HG02798 (cell line): ENCODE data around the gene MATN4.

Experiments used
- ATAC-seq: cut with Tn5 transposase; IDR thresholded peaks from one replicate; pipeline ENCODE4 v1.9.1; 2021; ENCODE audit warnings: mild to moderate bottlenecking; ENCODE audit not compliant: unreplicated experiment, poor library complexity

The MATN4 gene

DNA sequence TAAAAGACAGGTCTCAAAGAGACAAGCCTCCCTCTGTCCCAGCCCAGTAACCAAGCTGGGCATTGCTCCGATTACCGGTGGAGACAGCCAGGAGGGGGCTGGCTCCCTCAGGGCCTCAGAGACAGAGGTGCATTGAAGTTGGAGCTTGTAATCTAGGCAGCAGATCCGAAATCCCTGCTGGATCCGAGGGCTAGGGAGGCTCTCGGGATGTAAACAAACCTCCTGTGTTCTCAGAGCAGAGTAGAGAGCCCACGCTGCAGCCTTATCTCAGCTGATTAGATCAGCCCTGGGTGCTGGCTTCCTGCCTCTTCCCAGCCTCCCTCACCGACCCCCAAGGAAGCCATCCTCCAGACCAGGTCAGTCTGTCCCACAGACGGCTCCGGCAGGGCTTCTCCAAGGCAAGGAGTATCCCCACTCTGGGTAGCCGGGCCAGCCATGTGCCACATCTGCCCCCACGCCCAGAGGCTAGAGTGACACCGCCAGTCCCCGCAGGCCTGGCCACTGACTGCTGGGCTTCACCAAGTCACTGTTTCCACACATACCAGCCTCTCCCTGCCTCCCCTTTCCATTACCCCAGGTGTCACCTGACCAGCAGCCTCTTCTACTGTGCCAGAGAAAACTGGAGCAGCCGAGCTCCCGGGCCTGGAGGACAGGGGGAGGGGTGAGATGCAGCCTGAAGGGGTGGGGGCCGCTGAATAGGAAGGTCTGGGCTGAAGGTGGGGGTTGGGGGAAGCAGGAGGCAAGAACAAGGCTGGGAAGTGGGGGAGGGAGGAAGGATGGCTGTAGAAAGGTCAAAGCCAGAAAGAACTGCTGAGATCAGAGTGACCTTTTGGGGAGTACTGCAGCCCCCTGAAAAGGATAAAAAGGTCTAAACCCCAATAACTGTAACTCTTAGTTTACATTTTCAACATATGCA is 34.1 kb upstream of the MATN4 start:
- no peak for ATAC-seq

DNA sequence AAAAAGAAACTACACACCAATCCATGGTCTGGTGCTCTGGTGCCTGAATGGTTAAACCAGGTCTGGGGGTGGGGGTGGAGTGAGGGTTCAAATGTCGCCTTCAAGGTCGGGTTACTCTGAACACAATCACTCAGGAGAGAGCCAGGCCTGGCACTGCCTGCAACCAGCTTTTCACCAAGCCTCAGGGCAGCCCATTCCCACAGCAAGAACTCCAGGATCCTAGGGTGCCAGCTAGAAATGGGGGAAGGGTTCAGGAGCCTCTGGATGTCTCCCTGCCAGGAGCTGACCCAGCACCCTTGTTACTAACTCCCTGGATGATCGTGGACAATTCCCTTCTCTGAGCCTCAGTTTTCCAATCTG is 33.5 kb upstream of the MATN4 start:
- ATAC-seq, result no peak

DNA sequence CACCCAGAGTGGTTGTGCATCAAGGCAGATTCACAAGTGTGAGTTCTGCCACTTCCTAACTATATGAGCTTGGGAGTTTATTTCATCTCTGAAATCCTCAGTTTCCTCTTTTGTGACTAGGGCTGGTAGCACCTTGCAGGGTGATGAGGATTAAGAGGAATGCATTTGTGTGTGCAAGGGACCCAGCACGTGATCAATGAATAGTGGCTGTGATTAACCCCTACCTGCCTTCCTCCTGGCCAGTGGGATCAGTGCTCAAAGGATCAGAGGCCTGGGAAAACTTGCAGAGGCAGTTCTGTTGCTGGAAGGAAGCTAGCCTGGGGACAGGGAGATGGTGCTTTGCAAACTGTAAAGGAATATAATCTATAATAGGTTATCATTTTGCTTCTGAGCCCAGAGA is 32.9 kb upstream of the MATN4 start:
- ATAC-seq, result no peak

DNA sequence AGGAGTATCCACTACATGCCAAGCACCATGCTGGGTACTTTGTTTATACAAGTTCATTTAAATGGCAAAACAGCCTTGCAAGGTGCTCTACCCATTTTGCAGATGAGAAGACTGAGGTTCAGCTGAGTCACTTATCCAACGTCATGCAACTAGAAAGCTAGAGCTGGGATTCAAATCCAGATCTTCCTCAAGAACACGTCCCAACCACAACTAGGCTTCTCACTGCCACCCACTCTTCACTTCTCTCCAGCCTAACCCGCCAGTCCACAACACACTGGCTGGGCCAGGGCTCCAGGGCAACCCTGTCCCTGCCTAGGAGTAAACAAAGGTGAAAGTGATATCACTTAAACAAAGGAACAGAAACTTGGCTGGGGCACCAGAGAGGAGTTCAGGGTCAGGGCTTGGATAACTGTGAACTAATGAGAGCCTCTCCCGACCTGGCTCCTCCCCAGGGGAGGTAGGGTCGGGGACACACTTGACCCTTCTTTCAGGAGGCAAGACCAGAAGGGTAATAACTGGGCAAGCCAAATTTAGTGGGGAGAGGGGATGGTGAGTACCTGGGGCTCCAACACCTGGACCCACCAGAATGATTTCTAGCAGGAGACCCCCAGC is 32.2 kb upstream of the MATN4 start:
- ATAC-seq, result no peak

DNA sequence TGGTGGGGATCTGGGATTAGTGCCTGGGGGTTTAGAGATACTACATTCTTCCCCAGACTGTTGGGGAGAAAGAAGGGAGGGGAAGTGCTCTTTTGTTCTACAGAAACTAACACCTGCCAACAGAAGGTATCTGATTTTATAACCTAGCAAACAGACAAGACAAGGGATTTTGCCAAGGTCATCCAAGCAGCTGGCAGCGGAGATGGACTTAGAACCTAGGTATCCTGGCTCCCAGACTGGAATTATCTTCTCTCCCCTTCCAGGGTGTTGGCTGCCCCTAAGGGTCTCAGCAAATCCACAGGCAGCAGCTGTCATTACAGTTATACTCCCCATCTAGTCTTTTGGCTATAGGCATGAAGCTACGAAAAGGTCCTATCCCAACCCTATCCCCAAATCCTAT is 31.7 kb upstream of the MATN4 start:
- ATAC-seq, result no peak

DNA sequence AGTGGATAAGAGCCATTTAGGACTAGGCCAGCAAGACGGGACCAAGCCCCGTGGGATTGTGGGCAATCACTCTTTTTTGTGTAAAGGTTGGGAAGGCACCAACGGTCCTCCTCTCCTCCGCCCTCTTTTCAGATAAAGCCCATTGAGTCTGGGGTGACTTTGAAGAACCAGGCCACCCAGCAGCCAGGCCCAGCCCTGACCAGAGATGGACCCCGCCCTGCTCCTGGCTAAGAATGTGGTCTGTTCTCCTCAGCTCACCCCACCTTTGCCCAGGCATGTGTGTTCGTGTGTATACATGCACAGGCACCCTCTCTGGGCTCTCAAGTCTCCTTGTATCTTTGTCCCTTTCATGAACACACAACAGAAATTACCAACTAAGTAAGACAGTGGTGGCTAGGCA is 31.0 kb upstream of the MATN4 start:
- ATAC-seq, result no peak

DNA sequence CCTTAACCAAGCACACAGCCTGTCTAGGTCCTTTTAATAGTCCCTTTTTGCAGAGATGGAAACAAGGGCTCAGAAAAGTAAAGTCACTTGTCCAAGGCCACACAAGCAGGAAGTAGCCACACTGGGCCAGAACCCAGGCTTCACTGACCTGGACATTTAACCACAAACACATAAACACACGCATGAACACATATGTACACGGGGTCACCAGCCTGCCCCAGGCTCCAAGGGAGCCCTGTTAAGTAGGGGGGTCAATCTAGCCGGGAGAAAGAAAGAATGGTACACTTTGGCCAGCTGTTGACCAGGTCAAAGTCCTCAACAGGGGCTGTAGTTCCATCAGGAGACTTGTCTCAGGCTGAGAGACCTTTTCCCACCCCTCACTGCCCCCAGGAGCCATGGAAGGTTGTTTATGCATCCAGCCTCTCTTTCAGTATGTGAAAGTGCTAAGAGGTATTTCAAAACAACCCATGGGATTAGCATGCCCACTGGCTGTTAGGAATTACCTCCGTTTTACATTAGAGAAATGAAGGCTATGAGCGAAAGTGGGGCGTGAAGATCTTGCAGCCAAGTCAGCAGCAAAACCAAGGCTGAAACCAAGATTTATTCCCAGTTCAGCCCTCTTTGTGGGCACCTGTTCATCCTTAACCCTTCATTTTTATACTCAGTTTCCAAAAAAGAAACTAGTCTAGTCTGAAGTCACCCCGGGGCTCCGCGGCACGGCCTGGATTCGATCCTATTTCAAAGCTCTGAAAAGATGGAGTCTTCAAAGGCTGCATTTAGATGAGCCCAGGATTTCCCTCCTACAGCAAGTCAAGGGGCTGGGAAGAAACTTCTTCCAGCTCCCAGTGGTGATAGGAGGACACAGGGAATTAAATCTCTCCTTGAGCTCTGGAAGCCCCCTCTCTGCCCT is 30.3 kb upstream of the MATN4 start:
- ATAC-seq, result no peak

DNA sequence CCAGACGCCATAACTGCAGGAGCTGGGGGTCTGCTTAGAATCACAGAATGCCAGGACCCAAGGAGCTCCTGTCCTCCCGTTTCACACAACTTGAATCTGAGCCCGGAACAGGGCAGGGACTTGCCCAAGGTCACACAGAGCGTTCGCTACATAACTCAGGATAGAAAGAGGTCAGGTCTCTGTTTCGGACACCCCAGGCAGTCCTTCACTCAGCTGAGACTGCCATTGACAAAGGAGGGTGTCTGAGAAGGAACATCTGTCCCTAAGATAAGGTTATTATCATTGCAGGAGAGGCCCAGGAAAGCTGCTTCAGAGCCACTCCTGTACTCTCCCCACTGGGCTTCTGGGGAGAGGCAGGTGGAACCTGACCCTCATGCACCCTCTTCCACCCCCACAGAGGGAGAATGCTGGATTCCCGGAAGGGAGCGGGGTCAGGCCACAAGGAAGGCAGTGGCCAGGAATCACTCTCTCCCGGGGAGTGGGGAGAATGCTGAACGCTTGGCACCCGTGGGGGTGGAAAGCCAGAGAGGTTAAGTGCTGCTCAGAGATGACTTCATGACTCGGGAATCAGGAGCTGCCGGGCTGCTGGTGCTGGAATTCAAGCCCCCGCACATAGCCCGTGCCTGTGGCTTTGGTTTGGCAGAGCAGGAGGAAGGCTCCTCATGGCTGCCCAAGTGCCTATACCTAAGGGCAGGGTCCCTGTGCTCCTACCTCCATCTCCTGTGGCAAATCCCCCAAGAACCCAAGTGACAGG is 29.4 kb upstream of the MATN4 start:
- ATAC-seq, result no peak

DNA sequence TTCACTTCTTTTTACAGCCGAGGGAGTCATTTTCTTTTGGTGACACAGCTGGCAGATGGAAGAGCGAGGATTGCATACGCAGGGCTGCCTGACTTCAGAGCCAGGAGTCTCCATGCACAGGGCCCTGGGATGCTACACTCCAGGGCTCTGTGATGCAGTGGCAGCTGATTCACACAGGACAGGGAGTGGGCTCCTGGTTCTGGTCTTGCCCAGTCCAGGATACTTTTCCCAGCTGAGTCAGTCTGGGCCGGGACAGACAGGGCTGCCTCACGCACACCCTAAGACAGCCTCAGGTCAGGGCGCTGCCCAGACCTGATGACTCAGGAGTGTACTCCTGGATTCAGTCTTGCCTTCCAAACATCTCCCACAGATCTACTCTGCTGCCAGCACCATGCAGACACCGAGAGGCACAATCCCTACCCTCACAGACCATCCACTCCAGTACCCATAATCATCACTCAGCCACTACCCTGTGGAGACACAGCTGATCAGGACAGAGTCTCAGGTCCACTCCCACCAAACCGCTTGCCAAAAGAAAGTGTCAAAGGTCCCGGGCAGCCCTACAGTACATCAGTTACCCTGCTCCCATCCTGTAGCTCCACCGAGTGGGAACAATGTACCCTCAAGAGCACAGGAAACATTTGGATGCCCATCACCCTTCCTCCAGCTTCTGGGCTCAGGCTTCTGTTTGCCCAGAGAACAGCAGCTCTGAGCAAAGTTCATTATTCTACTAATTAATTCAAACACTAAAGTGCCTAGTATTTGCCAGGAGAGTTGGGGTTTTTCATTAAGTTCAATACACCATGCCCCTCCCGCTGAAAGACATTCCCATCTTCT is 28.6 kb upstream of the MATN4 start:
- ATAC-seq, result no peak

DNA sequence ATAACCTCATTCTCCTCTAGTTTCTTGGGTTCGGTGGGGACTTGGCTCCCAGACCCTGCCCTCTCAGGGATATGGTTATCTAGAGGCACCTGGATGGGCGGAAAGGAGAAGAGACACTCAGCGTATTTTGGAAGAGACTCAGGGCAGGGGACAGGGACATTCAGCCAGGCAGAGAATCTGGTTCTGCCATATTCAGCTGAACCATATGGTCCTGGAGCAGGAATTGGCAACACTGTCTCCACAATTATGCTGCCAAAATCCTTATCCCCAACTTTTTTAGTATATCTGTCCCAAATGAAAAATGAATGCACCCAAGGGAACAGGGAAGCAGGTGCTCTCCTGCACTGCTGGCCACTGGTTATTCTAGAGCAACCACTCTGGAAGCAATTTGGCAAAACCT is 22.4 kb upstream of the MATN4 start:
- no peak for ATAC-seq

DNA sequence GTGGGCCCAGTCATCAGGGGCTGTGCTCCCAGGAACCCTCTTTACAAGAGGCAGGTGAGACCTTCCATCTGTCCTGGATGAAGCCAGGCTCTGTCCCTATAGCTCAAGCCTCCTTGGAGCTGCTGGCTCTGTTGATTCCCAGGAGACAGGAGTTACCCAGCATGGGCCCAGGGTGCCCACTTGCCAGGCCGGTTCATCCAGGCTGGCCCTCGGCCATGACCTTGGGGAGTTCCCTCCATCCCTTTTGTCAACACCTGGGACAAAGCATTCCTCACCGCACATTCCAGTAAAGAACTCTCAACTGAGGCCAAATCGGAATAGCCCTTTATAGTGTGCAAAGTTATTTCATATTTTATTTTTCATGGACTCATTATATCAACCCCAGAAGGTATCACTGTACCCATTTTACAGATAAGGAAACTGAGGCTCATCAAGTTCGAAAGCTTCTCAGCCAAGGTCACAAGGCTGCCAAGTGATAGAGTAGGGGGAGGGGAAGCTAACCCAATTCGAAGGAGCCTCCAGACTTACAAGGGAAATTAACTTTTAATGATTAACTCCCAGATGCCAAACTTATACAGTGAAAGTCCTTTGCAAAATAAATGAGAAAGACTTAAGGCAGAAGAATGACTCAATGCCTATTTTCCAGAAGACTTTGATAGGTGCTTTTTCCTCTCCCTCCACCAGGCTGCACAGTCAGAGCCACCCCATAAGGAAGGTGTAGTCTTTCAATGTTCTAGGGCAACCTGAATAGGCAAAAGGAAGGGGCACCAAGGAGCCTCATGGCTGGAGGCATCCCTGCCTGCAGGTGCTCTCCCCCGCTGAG is 21.6 kb upstream of the MATN4 start:
- ATAC-seq, result no peak

DNA sequence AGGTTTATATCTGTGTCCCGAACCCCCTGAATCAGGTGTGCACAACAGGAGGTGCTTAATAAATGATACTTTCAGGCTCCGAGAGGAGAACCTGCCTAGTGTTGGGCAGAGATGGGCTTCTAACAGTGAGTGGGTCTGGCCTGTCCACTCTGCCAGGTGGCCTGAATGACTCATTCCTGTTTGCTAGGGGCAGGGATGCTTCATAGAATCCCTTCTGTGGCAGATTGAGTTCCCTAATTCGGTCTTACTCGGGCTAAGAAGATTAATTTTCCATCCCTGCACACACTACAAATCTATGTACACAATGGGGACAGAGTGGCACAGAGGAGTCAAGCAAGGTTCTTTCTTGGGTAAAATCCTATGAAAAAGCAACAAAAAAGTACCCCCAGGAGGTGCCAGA is 20.4 kb upstream of the MATN4 start:
- ATAC-seq, result no peak

DNA sequence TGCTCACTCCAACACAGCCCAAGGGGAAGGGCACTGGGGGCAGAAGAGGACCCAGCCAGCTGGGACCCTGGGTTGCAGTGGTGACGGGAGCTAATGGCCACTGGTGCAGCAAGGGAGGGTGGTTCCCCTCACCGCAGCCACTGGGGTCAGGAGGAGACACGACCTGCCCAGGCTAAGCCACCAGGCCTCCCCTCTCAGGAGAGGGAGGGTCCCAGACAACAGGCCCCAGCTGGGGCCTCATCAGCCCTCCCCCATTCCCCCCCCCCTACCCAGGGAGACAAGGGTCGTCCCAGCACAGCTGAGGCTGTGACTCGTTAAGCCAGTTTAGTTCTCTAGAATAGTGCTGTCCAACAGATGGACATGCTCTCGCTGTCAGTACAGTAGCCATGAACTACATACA is 17.3 kb upstream of the MATN4 start:
- ATAC-seq, result no peak

DNA sequence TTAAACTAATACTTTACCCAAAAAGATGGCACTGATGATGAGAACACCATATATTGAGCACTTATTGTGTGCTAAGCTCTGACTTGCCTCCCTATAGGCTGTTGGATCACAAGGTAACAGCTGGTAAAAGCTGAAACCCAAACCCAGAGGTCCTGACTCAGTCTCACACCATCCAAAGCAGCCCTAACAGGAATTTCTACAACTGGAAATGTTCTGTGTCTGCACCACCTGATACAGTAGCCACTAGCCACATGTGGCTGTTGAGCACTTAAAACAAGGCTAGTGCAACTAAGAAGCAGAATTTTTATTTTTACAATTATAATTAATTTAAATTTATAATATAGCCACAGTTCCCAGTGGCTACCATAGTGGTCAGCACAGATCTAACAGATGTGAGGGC is 15.6 kb upstream of the MATN4 start:
- no peak for ATAC-seq

DNA sequence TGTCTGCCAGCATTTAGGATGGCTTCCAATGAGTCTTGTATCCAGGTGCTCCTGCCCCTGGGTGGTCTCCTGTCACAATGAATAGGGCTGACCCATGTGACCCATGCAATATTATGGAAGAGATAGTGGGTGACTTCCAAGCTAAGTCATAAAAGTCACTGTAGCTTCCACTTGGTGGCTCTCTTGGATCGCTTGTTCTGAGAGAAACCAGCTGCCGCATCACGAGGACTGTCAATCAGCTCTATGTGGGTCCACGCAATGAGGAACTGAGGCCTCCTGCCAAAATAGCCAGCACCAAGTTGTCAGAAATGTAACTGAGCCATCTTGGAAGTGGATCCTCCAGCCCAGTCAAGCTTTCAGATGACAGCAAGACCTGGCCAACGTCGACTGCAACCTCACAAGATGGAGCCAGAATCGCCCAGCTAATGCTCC is 14.9 kb upstream of the MATN4 start:
- no peak for ATAC-seq

DNA sequence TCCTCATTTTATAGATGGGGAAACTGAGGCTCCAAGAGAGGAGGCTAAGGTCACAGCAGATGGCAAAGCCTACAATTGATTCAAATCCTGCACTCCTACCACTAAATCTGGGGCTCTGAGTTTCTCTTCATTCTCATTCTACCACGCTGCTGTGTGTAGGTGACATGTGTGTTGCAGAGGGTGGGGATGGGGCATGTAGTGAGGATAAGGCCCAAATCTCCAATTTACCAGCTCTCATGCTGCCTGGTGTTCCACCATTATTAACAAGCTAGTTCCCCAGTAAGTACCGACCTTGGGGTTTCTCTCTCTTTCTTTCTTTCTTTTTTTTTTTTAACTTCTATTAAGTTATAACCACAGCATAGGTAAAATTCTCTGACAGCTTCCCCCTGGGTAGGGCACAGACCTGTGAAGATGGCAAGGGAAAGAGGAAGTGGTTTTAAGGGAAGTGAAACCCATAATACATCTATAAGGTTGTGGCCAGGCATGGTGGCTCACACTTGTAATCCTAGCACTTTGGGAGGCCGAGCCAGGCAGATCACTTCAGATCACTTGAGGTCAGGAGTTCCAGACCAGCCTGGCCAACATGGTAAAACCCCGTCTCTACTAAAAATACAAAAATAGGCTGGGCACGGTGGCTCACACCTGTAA is 13.0 kb upstream of the MATN4 start:
- no peak for ATAC-seq

DNA sequence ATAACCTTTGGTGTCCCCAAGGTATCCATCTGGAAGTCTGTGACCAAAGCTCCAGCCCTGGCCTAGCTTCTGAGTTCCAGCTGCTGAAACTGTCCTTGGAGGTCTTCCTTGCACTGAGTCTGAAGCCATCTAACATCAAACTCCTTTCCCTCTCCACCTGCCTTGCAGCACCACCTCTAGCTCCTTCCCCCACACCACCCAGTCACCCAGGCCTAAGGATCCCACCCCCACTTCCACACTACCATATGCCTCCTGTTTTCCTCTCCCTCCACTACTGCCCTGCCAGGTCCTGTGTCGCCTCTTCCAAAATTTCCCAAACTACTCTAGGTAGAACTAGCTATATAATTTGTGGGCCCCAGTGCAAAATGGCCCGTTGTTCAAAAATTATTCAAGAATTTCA is 10.8 kb upstream of the MATN4 start:
- no peak for ATAC-seq

DNA sequence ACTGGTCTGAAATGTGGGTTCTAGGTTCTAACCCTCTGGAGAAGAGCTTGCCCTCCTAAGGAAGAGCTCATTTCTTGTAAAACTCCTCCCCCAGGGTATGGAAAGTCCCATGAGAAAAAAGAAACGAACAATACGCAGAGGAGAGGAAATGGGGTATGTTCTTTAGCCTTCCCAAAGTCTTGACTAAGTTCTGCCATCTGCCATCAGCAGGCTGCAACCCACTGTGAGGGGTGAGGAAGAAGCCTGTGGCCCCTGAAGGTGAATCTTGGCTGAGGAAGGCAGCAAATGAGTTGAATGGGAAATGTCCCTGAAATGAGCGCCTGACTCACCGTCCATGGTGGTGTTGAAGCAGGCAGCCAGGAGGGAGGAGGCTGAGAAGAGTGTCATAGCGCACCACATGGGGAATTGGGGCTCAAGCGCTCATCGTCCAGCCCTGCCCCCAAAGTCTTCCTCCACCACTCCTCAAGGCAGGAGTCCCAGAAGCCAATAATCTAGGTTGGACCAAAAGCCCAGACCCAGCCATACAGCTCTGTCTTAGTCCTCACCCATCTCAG is 10.4 kb upstream of the MATN4 start:
- no peak for ATAC-seq
